ENCODE measurements around the gene OR5AR1.

Gene OR5AR1

GRCh38 chr11:56700242-56700913 is 36.9 kb downstream of the OR5AR1 start:
- TF ChIP-seq, protein P1, sequence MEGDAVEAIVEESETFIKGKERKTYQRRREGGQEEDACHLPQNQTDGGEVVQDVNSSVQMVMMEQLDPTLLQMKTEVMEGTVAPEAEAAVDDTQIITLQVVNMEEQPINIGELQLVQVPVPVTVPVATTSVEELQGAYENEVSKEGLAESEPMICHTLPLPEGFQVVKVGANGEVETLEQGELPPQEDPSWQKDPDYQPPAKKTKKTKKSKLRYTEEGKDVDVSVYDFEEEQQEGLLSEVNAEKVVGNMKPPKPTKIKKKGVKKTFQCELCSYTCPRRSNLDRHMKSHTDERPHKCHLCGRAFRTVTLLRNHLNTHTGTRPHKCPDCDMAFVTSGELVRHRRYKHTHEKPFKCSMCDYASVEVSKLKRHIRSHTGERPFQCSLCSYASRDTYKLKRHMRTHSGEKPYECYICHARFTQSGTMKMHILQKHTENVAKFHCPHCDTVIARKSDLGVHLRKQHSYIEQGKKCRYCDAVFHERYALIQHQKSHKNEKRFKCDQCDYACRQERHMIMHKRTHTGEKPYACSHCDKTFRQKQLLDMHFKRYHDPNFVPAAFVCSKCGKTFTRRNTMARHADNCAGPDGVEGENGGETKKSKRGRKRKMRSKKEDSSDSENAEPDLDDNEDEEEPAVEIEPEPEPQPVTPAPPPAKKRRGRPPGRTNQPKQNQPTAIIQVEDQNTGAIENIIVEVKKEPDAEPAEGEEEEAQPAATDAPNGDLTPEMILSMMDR (conservative IDR thresholded peaks at IDR 0.05; ENCODE audit: low read depth) = no peak
- ChIA-PET CTCF (interaction anchor here (0.6 kb wide), 1 partner anchor 279 kb away, joined by 5 read pairs; no protein-coding TSS in a partner anchor), POLR2A (ENCODE audit: low non-redundant PET) (no interaction called here)
- H3K27ac ChIP-seq = no peak overlapping the region
- no peak for DNase-seq (ENCODE audit: low spot score)

- H3K27ac ChIP-seq = no peak overlapping the region
- TF ChIP-seq, protein P1 (conservative IDR thresholded peaks at IDR 0.05; ENCODE audit: low read depth) = no peak
- ChIA-PET CTCF (interaction anchor here (0.6 kb wide), 1 partner anchor 279 kb away, joined by 5 read pairs; no protein-coding TSS in a partner anchor), POLR2A (ENCODE audit: low non-redundant PET) (no interaction called here)
- DNase-seq (ENCODE audit: low spot score) = no peak
Measured at GRCh38 chr11:56700914-56701485, 37.5 kb downstream of the OR5AR1 start.

GRCh38 chr11:56705784-56706396 is 42.4 kb downstream of the OR5AR1 start:
- H3K27ac ChIP-seq = no peak overlapping the region
- CTCF ChIA-PET = no interaction called here
- TF ChIP-seq, protein P1 (conservative IDR thresholded peaks at IDR 0.05; ENCODE audit: low read depth) = no peak
- POLR2A ChIA-PET (ENCODE audit: low non-redundant PET) = no interaction called here
- DNase-seq (ENCODE audit: low spot score) = no peak

DNA sequence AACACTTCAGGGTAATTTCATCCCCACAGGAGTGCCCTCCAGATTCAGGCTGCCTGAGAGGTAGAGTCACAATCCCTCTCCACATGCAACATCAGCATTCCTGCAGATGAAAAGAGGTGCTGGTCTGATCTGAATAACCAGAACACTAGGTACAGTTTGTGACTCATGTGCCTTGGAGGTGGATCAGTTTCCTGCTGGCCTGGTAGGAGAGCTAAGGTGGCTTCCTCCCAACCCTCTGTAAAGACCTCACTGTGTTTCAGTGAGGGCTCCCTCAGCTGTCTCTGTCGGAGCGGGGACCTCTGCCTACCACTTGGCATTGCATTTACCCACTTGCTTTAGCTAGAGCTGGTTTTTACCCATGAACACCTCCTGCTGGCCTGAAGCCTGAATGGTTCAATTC is 43.0 kb downstream of the OR5AR1 start:
- no peak for DNase-seq (ENCODE audit: low spot score)
- H3K27ac ChIP-seq = no peak overlapping the region
- ChIA-PET POLR2A (ENCODE audit: low non-redundant PET) (no interaction called here), CTCF (no interaction called here)
- TF ChIP-seq, protein P1 (conservative IDR thresholded peaks at IDR 0.05; ENCODE audit: low read depth) = no peak

- no peak overlapping the region for H3K27ac ChIP-seq
- CTCF ChIA-PET = no interaction called here
- POLR2A ChIA-PET (ENCODE audit: low non-redundant PET) = no interaction called here
- no peak for DNase-seq (ENCODE audit: low spot score)
- TF ChIP-seq, protein P1 (conservative IDR thresholded peaks at IDR 0.05; ENCODE audit: low read depth) = no peak
Measured at GRCh38 chr11:56714206-56714605, 50.7 kb downstream of the OR5AR1 start.

Measured in RWPE1 (cell line).